K562 (cell line): ENCODE measurements around the gene PPP1R15B. TPM values are rescaled to one million over a fixed set of nuclear protein-coding genes. Genes with fewer than 3 reads are reported as not detected.

Experiments
- ARID2 ChIP-seq: fragments of 450-650 bp; IDR thresholded peaks from 2 replicates; pipeline ENCODE4 v1.6.1; 2017; ENCODE audit warnings: antibody characterized with exemption, mild to moderate bottlenecking
- CBX3 ChIP-seq, 2 experiments: IDR thresholded peaks; 1 replicate in 1 of 2; 2 replicates in 1 of 2; pipeline ENCODE4 v1.6.1; 2012; ENCODE audit warnings: inconsistent platforms in 2 of 2, low read length in 2 of 2, borderline replicate concordance in 1 of 2, control low read depth in 1 of 2
- CTCF ChIP-seq, 3 experiments: IDR thresholded peaks in 2 of 3; conservative IDR thresholded peaks in 1 of 3; 2 replicates each; pipeline ENCODE4 v1.5.1; 2011 to 2012; ENCODE audit warnings: low read length in 3 of 3, mild to moderate bottlenecking in 3 of 3, control low read depth in 2 of 3, improper control_type of control experiment in 1 of 3, inconsistent platforms in 1 of 3, low read depth in 1 of 3, mixed read lengths in 1 of 3, moderate library complexity in 1 of 3; ENCODE audit not compliant: insufficient read depth in 2 of 3
- DDX20 ChIP-seq: fragments of 450-650 bp; IDR thresholded peaks from 2 replicates; pipeline ENCODE4 v1.6.1; 2016; ENCODE audit warnings: missing genetic modification characterization, low read depth, mild to moderate bottlenecking, missing compliant biosample characterization, moderate library complexity
- ELF2 ChIP-seq: fragments of 250-450 bp; sonication (Bioruptor Pico); IDR thresholded peaks from 2 replicates; pipeline ENCODE4 v1.5.0; 2021; ENCODE audit warnings: mild to moderate bottlenecking
- FOS ChIP-seq: IDR thresholded peaks from 3 replicates; pipeline ENCODE4 v1.6.1; 2011; ENCODE audit not compliant: insufficient read length; ENCODE audit errors: extremely low read depth
- HIVEP1 ChIP-seq: fragments of 250-450 bp; sonication (Bioruptor Pico); IDR thresholded peaks from 2 replicates; pipeline ENCODE4 v1.4.0; 2020; ENCODE audit warnings: mild to moderate bottlenecking
- KDM1A ChIP-seq, 2 experiments: fragments of 450-650 bp; IDR thresholded peaks; 2 replicates each; pipeline ENCODE4 v1.6.1; 2016; ENCODE audit warnings: mild to moderate bottlenecking in 2 of 2
- KLF10 ChIP-seq: fragments of 250-450 bp; sonication (Bioruptor Pico); IDR thresholded peaks from 2 replicates; pipeline ENCODE4 v1.6.1; 2021; ENCODE audit warnings: matching md5 sums
- MCM2 ChIP-seq: fragments of 450-650 bp; IDR thresholded peaks from 2 replicates; pipeline ENCODE4 v1.6.1; 2017; ENCODE audit warnings: low read depth, mild to moderate bottlenecking
- MCM5 ChIP-seq: fragments of 450-650 bp; IDR thresholded peaks from 2 replicates; pipeline ENCODE4 v1.6.1; 2016; ENCODE audit warnings: low read depth
- MTA2 ChIP-seq: fragments of 450-650 bp; IDR thresholded peaks from 2 replicates; pipeline ENCODE4 v1.6.1; 2016; ENCODE audit warnings: low read depth
- NRF1 ChIP-seq, 2 experiments: fragments of 450-650 bp; IDR thresholded peaks in 1 of 2; conservative IDR thresholded peaks in 1 of 2; 2 replicates each; pipeline ENCODE4 v1.6.1; 2014; ENCODE audit warnings: mild to moderate bottlenecking in 2 of 2
- PATZ1 ChIP-seq: fragments of 250-450 bp; sonication (Bioruptor Pico); IDR thresholded peaks from 2 replicates; pipeline ENCODE4 v1.5.0; 2020; ENCODE audit warnings: mild to moderate bottlenecking, borderline replicate concordance
- PKNOX1 ChIP-seq: fragments of 450-650 bp; IDR thresholded peaks from 2 replicates; pipeline ENCODE4 v1.6.1; 2016
- PREB ChIP-seq: sonication (generic); formaldehyde crosslinking; IDR thresholded peaks from 2 replicates; pipeline ENCODE4 v1.8.1; 2023; ENCODE audit warnings: mild to moderate bottlenecking, missing genetic modification reagents
- SMARCA5 ChIP-seq: fragments of 450-650 bp; IDR thresholded peaks from 2 replicates; pipeline ENCODE4 v1.6.1; 2016
- SOX6 ChIP-seq: fragments of 450-650 bp; IDR thresholded peaks from 2 replicates; pipeline ENCODE4 v1.6.1; 2014; ENCODE audit warnings: mild to moderate bottlenecking
- ZFP36 ChIP-seq: fragments of 150-350 bp; IDR thresholded peaks from 2 replicates; pipeline ENCODE4 v1.6.1; 2018; ENCODE audit warnings: low read length, low read depth; ENCODE audit not compliant: partially characterized antibody
- ZNF124 ChIP-seq: sonication (generic); formaldehyde crosslinking; IDR thresholded peaks from 2 replicates; pipeline ENCODE4 v1.8.1; 2022; ENCODE audit warnings: missing genetic modification reagents
- polyA plus RNA-seq, 8 experiments: library from polyadenylated mRNA; depleted of rRNA in 4 of 8; stranded (reverse) in 5 of 8; unstranded in 3 of 8; fragments of >200 nt; fragmentation: Nextera tagmentation in 2 of 8; fragmentation: Illumina TruSeq in 1 of 8; extraction: Ambion mirVana in 2 of 8; extraction: Trizol in 1 of 8; gene quantifications; 2 replicates each; pipeline versions ENCODE4 v1.2.1 to v1.2.3, GENCODE V29; 2011 to 2014; ENCODE audit warnings: inconsistent platforms in 1 of 8, missing spikeins in 1 of 8
- total RNA-seq, 7 experiments: library from RNA; depleted of rRNA in 6 of 7; stranded (reverse); fragments of >200 nt in 6 of 7; fragmentation: Illumina TruSeq in 2 of 7; extraction: Trizol in 2 of 7; gene quantifications; 2 replicates each; pipeline versions ENCODE4 v1.2.1 to v1.2.3, GENCODE V29; 2011 to 2021; ENCODE audit warnings: low replicate concordance in 1 of 7
- TF ChIP-seq, protein P1 (sequence below): fragments of 450-650 bp; IDR thresholded peaks from 2 replicates; pipeline ENCODE4 v1.6.1; 2016; ENCODE audit warnings: antibody characterized with exemption
- TF ChIP-seq, protein P2 (sequence below): sonication (generic); formaldehyde crosslinking; IDR thresholded peaks from 2 replicates; pipeline ENCODE4 v1.8.0; 2022; ENCODE audit warnings: mild to moderate bottlenecking, missing genetic modification reagents

Gene PPP1R15B
- total and polyA plus RNA-seq, 9 of the 15 experiments (the other 6 are each of a cell fraction or from before 2014, with no cell fraction given): 17.0 to 48.1 (median 30.8) TPM

DNA sequence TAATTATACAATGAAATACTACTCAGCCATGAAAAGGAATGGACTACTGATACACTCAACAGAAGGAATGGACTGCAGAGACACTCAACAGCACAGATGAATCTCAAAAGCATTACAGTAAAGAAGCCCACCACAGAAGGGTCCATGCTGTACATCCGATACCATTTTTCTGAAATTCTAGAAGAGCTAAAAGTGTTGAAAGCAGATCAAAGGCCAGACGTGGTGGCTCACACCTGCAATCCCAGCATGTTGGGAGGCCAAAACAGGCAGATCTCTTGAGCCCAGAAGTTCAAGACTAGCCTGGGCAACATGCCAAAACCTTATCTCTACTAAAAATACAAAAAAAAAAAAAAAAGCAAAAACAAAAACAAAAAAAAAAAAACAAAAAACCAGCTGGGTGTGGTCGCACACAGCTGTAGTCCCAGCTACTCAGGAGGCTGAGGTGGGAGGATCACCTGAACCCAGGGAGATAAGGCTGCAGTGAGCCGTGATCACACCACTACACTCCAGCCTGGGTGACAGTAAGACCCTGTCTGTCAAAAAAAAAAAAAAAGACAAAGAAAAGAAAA lies 15.5 kb downstream of the PPP1R15B start (continued):
- TF ChIP-seq KLF10 (CRISPR knock-in tag) (no peak), SMARCA5 (peak; percentile 76; the same call in 1 of the 2 replicates), PATZ1 (CRISPR knock-in tag) (no peak), MCM5 (no peak), ELF2 (no peak), PREB (CRISPR knock-in tag) (no peak), ARID2 (no peak), MTA2 (peak; percentile 73; the same call in 1 of the 2 replicates), PKNOX1 (peak; percentile 72; the same call in 1 of the 2 replicates), CBX3 (IDR thresholded peaks at IDR 0.05; ENCODE audit: borderline replicate concordance in 1 of 2, low read length in 2 of 2) (peak in 1 of 2 experiments; percentile 85; a peak in 2 of 3 replicates), ZNF124 (CRISPR knock-in tag) (no peak), MCM2 (no peak), DDX20 (tag) (no peak), SOX6 (peak; percentile 57; the same call in 1 of the 2 replicates), HIVEP1 (CRISPR knock-in tag) (no peak), CTCF (IDR thresholded peaks at IDR 0.05 in 2 of 3, conservative IDR thresholded peaks at IDR 0.05 in 1 of 3; ENCODE audit: insufficient read depth in 2 of 3, low read depth in 1 of 3, low read length in 3 of 3) (no peak), FOS (no peak), NRF1 (conservative IDR thresholded peaks at IDR 0.05 in 1 of 2, IDR thresholded peaks at IDR 0.05 in 1 of 2) (no peak), ZFP36 (no peak), KDM1A (IDR thresholded peaks at IDR 0.05) (peak in 1 of 2 experiments; percentile 55; a peak in 2 of 4 replicates)
- TF ChIP-seq, protein P1, sequence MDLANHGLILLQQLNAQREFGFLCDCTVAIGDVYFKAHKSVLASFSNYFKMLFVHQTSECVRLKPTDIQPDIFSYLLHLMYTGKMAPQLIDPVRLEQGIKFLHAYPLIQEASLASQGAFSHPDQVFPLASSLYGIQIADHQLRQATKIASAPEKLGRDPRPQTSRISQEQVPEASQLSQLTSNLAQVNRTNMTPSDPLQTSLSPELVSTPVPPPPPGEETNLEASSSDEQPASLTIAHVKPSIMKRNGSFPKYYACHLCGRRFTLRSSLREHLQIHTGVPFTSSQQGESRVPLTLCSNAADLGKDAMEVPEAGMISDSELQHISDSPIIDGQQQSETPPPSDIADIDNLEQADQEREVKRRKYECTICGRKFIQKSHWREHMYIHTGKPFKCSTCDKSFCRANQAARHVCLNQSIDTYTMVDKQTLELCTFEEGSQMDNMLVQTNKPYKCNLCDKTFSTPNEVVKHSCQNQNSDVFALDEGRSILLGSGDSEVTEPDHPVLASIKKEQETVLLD: peak; percentile 38; the same call in 1 of the 2 replicates
- TF ChIP-seq, protein P2, sequence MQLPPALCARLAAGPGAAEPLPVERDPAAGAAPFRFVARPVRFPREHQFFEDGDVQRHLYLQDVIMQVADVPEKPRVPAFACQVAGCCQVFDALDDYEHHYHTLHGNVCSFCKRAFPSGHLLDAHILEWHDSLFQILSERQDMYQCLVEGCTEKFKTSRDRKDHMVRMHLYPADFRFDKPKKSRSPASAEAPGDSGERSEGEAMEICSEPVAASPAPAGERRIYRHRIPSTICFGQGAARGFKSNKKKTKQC (CRISPR knock-in tag): no peak
